IgD-negative memory B cell (primary cell): ENCODE measurements around the gene UBL7. TPM values are rescaled to one million over a fixed set of nuclear protein-coding genes. Genes with fewer than 3 reads are reported as not detected.

Experiments used
- H3K27ac Mint-ChIP-seq, 3 donors: one replicate each; pipeline ENCODE4 v1.8.0; 2020 to 2022; ENCODE audit warnings: mild to moderate bottlenecking in 3 of 3, mixed read lengths in 3 of 3, moderate library complexity in 1 of 3
- H3K27me3 Mint-ChIP-seq: one replicate; pipeline ENCODE4 v1.8.0; 2021; ENCODE audit warnings: mixed read lengths
- H3K36me3 Mint-ChIP-seq: one replicate; pipeline ENCODE4 v1.8.0; 2020; ENCODE audit warnings: mild to moderate bottlenecking, mixed read lengths
- H3K4me1 Mint-ChIP-seq, 3 donors: one replicate each; pipeline ENCODE4 v1.8.0; 2020 to 2022; ENCODE audit warnings: mixed read lengths in 3 of 3, mild to moderate bottlenecking in 1 of 3
- H3K4me3 Mint-ChIP-seq, 4 donors: one replicate each; pipeline ENCODE4 v1.8.0; 2020 to 2022; ENCODE audit warnings: mild to moderate bottlenecking in 4 of 4, mixed read lengths in 4 of 4, moderate library complexity in 3 of 4
- H3K9me3 Mint-ChIP-seq, 3 donors: one replicate each; pipeline ENCODE4 v1.8.0; 2020 to 2021; ENCODE audit warnings: mixed read lengths in 3 of 3, mild to moderate bottlenecking in 1 of 3
- polyA plus RNA-seq: library from polyadenylated mRNA; unstranded; fragments of 300-500 nt; fragmentation: Illumina TruSeq; gene quantifications from one replicate; pipeline ENCODE4 v1.2.3, GENCODE V29; 2021

Gene UBL7
- polyA plus RNA-seq, 1 donor from 2014 or later: 123 TPM

DNA sequence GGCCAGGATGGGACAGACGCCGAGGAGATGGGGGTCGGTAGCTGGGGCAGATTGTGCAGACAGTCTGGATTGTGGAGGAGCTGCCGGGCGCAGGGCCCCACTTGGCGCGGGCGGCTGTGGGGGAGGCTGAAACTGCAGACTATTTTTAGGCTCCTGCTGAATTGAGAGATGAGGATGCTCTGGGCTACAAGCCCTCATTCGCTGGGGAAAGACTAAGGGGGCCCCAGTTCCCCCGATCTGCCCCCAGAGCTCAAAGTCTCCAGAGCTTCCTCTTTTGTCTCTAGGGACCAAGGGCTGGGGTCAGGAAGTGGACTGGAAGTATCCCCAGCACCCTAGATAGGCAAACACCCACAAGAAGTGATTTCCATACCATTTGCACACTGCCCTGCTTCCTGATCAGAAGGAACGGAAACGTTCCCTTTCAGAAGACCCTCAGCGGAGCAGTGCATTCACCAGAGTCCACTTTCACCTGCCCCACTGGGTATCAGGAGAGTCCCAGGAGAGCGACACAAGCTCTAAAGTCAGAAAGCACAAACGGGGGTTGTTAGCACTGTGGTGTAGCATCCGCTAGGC is 56.9 kb downstream of the UBL7 start:
- peaks cover 49 to 69% (median 67%) of the 10 kb centered on the region in 3 donors for H3K4me1 Mint-ChIP-seq
- peak overlapping the region; percentile 74 to 94 (median 90) for H3K27ac Mint-ChIP-seq
- no peaks in the 10 kb centered on the region for H3K27me3 Mint-ChIP-seq
- no peaks in the 10 kb centered on the region for H3K9me3 Mint-ChIP-seq
- H3K36me3 Mint-ChIP-seq: peaks cover 2% of the 10 kb centered on the region
- peak overlapping the region; percentile 71 to 85 (median 74) for H3K4me3 Mint-ChIP-seq

DNA sequence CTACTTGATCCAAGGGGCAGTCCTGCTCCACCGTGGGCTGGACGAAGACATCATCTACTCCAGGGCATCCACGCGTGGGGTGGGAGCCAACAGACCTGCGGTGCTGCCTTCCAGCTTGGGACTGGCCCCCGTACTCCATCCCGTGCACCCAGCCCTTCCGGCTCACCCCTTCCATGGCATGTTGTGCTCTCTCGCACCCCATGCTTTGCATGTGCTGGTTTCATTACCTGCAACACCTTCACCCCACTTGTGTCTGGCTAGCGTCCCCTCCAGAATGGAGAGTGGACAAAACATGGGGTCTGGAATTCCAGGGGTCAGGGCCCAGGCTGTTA is 57.4 kb downstream of the UBL7 start:
- H3K27me3 Mint-ChIP-seq: no peaks in the 10 kb centered on the region
- peaks cover 49 to 71% (median 70%) of the 10 kb centered on the region in 3 donors for H3K4me1 Mint-ChIP-seq
- peak overlapping the region; percentile 74 to 94 (median 90) for H3K27ac Mint-ChIP-seq
- H3K9me3 Mint-ChIP-seq: no peaks in the 10 kb centered on the region
- H3K4me3 Mint-ChIP-seq: peak overlapping the region; percentile 71 to 85 (median 74)
- H3K36me3 Mint-ChIP-seq: peaks cover 2% of the 10 kb centered on the region

DNA sequence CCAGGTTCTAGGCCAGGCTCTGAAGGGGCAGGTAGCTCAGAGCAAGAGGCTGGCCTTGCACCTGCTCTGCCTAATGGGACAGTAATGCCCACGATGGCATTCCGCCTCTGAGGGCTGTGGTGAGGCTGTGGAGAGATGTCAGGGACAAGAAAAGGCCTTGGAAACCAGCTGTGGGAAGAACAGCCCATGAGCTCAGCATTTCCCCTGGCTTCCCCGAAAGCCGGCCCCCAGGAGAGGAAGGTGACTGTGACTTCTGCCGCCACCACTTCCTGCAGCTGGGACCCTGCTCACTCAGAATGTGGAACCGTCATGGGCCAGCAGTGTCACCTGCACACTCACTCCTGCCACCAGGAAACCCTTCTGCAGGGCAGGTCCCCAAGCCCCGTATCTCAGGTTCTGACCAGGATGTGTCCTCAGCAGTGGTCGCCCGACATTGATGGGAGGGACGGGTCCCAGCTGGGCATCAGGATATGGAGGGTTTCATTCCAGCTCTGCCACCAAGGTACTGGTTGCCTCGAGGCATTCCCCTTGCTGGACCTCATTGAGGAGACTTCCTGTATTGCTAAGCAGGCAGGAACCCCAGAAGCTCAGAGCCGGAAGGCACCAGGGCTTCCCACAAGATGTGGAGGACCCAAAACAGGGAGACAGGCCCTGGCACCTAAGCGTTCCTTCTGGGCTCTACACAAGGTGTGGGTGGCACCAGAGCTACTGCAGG is 57.9 kb downstream of the UBL7 start:
- Mint-ChIP-seq H3K9me3 (no peaks in the 10 kb centered on the region), H3K27me3 (no peaks in the 10 kb centered on the region), H3K27ac (peak overlapping the region; percentile 74 to 94 (median 90)), H3K4me1 (peaks cover 49 to 74% (median 73%) of the 10 kb centered on the region in 3 donors), H3K36me3 (peaks cover 2% of the 10 kb centered on the region), H3K4me3 (peak overlapping the region; percentile 71 to 85 (median 74))

DNA sequence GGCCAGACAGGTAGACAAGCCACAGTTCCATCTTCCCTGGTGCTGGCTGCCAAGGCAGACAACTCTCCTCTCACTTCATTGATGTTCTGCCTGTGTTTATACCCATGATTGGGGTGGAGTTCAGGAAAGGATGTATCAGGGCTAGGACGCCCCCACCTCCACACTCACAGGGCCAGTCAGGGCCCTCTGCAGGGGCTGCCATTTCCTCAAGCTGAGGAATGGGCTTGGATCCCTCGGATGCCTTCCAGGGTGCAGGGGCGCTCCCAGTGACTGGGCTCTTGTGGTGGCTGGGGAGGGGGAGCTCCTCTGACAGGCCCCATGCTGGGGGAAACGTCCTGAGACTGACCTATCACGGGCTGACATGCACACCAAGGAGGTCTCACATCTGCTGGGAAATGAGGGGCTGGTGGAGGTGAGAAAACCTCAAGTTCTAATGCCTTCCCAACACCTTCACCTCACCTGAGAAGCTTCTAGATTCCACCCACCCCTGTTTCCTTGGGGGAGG is 58.6 kb downstream of the UBL7 start:
- peak overlapping the region; percentile 35 to 94 (median 74) for H3K27ac Mint-ChIP-seq
- no peaks in the 10 kb centered on the region for H3K9me3 Mint-ChIP-seq
- peak overlapping the region; percentile 34 to 85 (median 72) for H3K4me3 Mint-ChIP-seq
- peaks cover 2% of the 10 kb centered on the region for H3K36me3 Mint-ChIP-seq
- peaks cover 49 to 80% (median 80%) of the 10 kb centered on the region in 3 donors for H3K4me1 Mint-ChIP-seq
- H3K27me3 Mint-ChIP-seq: no peaks in the 10 kb centered on the region

DNA sequence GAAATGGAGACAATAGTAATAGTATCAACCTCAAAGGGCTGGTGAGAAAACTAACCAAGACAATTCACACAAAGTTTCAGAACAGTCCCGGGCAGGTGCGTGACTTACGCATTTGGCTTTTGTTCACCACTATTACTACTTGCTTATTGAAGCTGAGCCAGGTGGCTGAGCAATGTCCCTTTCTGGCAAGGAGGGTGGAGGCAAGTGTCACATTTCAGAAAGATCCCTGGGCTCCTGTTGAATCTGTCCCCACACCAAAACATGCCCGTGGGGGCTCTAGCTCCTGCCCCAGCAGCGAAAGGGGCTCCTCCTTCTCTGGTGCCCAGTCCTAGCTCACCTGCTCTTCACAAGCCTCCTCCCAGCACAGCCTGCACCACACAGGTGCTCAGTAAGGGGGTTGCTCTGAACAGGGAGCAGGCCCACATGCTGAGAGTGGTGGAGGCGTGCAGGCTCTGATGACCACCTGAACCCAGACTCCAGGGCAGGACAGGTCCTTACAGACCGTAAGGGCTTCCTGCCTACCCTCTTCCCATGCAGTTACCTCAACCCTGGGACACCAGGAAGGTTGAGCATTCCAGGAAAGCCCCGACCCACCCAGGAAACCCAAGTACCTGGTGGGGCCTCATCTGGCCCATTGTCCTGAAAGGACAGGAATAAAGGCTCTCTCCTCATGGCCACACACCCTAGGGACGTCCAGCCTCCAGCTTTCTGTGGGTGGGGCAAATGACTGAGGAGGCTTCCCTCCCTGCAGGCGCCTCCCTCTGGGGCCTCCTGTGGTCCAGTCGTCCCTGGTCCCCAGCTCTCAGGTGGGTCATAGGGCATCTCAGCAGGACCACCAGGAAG is 59.8 kb downstream of the UBL7 start:
- H3K36me3 Mint-ChIP-seq: no peaks in the 10 kb centered on the region
- H3K4me1 Mint-ChIP-seq: peaks cover 47 to 82% (median 79%) of the 10 kb centered on the region in 3 donors
- H3K4me3 Mint-ChIP-seq: peak overlapping the region in 3 of 4 donors; percentile 44 to 88 (median 71)
- peak overlapping the region; percentile 74 to 94 (median 78) for H3K27ac Mint-ChIP-seq
- no peaks in the 10 kb centered on the region for H3K27me3 Mint-ChIP-seq
- no peaks in the 10 kb centered on the region for H3K9me3 Mint-ChIP-seq

DNA sequence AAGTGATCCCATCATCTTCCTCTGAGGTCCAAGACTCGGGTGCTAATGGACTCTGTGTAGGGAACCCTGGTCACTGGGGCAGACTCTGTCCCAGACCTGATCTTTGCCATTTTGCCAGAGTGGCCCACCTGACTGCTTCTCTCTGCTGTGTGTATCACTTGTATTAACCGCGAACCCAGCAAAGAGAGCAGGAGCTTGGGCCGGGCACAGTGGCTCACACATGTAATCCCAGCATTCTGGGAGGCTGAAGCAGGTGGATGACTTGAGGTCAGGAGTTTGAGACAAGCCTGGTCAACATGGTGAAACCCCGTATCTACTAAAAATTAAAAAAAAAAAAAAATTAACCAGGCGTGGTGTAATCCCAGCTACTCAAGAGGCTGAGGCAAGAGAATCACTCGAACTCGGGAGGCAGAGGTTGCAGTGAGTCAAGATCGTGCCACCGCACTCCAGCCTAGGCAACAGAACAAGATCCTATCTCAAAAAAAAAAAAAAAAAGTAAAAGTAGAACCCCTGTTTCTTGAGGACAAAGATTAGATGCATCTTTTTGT is 60.6 kb downstream of the UBL7 start:
- Mint-ChIP-seq H3K27ac (peak overlapping the region; percentile 74 to 94 (median 78)), H3K4me1 (peaks cover 45 to 81% (median 79%) of the 10 kb centered on the region in 3 donors), H3K27me3 (no peaks in the 10 kb centered on the region), H3K9me3 (no peaks in the 10 kb centered on the region), H3K4me3 (peak overlapping the region in 3 of 4 donors; percentile 44 to 88 (median 71)), H3K36me3 (no peaks in the 10 kb centered on the region)

DNA sequence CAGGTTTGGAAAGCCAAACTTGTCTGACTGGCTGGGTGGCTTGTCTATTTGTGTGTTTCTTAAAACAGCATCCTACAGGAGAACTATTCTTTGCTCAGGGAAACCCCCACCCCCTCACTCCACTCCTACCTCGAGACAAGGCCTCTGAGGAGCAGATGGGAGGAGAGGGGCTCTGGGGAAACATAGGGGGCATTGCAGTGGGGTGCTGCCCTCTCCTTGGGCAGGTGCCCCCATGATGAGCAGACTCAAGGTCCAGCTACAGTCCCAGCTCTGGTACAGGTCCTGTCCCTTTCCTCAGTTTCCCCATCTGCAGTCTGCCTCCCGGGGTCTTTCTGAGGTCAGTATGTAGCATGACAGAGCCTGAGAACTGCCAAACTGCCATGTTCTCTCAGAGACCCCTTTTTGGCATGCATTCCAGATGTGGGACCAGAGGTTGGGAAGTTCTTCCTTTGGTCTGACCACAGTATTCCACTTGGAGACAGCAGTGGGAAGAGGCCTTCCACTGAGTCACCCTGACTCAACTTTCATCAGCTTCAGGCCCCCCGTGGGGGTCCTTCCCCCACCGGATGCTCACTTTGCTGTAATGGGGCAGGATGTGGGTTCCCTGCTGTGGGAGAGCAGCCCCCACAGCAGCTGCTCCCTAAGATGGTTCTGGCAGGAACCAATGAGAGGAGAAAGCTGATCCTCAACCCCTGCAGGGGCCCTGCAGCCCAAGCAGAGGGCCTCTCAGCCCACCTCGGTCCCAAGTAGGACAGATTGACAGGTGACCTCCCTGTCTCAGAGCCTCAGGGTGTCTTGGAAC is 61.2 kb downstream of the UBL7 start:
- peak overlapping the region; percentile 39 to 94 (median 90) for H3K27ac Mint-ChIP-seq

DNA sequence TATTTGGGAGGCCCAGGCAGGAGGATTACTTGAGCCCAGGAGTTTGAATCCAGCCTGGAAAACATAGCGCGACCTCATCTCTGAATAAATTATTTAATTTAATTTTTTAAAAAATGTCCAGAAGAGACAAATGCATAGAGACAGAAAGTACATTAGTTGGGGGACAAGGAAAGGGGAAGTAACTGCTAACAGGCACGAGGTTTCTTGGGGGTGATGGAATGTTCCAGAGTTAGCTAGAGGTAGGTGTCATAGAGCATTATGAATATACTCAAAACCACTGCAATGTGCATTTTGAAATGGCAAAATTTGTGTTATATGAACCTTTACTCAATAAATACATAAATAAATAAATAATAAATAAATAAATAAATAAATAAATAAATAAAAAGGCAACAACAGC is 61.9 kb downstream of the UBL7 start:
- Mint-ChIP-seq H3K4me1 (peaks cover 49 to 86% (median 81%) of the 10 kb centered on the region in 3 donors), H3K27me3 (no peaks in the 10 kb centered on the region), H3K36me3 (no peaks in the 10 kb centered on the region), H3K27ac (peak overlapping the region in 2 of 3 donors; percentile 90 to 94), H3K4me3 (peak overlapping the region in 2 of 4 donors; percentile 12 to 53), H3K9me3 (no peaks in the 10 kb centered on the region)

More for the DNA sequence above, 61.2 kb downstream of the UBL7 start:
- Mint-ChIP-seq H3K4me3 (peak overlapping the region in 3 of 4 donors; percentile 12 to 88 (median 67)), H3K36me3 (no peaks in the 10 kb centered on the region), H3K27me3 (no peaks in the 10 kb centered on the region), H3K4me1 (peaks cover 49 to 86% (median 81%) of the 10 kb centered on the region in 3 donors), H3K9me3 (no peaks in the 10 kb centered on the region)

DNA sequence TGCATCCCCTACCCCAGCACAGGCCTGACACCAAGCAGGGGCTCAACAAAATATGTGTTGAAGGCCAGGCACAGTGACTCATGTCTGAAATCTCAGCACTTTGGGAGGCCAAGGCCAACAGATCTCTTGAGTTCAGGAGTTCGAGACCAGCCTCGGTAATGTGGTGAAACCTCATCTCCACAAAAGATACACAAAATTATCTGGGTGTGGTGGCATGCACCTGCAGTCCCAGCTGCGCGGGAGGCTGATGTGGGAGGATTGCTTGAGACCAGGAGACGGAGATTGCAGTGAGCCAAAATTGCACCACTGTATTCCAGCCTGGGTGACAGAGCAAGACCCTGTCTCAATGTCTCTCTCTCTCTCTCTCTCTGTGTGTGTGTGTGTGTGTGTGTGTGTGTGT is 62.8 kb downstream of the UBL7 start:
- peaks cover 47 to 87% (median 82%) of the 10 kb centered on the region in 3 donors for H3K4me1 Mint-ChIP-seq
- H3K4me3 Mint-ChIP-seq: peak overlapping the region; percentile 59 to 89 (median 69)
- H3K27ac Mint-ChIP-seq: peak overlapping the region; percentile 81 to 99 (median 90)
- H3K27me3 Mint-ChIP-seq: no peaks in the 10 kb centered on the region
- H3K9me3 Mint-ChIP-seq: no peaks in the 10 kb centered on the region
- no peaks in the 10 kb centered on the region for H3K36me3 Mint-ChIP-seq

DNA sequence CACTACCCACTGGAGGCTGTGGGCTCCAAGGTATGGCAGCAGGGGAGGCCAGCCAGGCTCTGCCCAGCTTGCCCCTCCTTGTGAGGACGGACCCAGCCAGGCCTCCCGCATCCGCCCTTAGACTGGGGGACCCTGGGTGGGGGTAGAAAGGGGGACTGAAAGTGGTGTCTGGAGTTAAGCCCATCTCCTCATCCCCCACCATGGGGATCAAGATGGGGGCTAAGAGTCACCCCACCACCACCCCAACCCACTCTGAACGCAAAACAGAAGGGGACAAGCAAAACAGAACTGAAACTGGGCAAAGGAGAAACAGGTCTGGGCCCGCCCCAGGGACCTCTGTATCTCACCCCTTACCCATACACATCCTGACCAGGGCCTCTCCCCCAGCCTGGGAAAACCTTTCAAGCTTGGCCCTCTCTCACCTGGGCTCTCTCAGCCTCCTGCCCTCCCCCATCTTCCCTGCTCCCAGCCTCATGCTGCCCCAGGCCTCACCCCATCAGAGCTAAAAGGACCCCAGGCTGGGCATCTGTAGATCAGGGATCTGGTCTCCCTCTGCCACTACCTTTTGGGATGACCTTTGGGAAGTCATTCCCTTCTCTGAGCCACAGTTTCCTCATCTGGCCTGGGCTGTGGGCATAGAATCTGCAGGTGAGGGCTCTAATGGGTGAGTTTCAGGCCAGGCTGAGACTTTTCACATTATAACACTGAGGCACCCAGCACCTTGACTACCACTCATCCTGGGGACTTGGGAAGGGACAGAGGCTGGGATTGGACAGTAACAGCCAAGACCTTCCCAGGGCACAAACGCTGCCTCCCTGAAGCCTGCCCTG is 63.5 kb downstream of the UBL7 start:
- peak overlapping the region; percentile 59 to 89 (median 70) for H3K4me3 Mint-ChIP-seq
- H3K4me1 Mint-ChIP-seq: peaks cover 41 to 86% (median 82%) of the 10 kb centered on the region in 3 donors

DNA sequence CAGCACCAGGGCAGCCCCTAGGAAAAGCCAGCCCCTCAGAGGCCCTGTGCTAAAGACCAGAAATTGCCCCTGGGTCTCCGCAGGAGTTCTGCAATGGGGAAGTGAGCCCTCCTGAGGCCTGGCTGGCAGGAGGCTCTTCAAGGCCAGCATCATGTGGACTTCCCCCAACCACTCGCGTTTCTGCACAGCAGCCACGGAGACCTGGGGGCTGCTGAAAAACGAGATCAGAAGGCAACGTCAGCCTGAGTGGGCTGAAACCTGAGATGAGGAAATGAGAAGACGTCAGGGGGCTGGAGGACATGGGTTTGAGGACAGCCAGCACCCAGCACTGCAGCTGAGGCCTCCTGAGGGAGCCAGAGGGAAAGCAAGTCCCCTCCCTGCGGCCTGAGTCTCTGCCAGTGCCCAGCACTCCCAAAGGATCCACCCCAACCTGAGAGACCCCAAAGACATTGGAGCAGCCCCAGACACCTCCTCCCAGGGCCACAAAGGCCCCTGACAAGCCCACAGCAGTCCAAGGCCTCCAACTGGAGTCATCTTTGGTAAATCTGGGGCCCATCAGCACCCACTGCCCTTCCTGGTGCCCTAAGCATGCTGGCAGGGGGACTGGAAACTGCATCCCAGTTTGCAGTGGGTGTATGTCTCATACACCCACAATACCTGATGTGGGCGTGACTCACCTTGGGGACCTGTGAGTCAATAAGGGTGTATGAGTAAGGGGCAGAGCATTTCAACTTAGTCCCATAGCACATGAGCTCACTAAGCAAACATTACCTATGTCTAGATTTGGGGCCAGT is 64.3 kb downstream of the UBL7 start:
- peak overlapping the region; percentile 68 to 90 (median 70) for H3K4me3 Mint-ChIP-seq
- H3K9me3 Mint-ChIP-seq: no peaks in the 10 kb centered on the region
- H3K27me3 Mint-ChIP-seq: no peaks in the 10 kb centered on the region
- no peaks in the 10 kb centered on the region for H3K36me3 Mint-ChIP-seq
- H3K4me1 Mint-ChIP-seq: peaks cover 37 to 85% (median 82%) of the 10 kb centered on the region in 3 donors
- peak overlapping the region; percentile 90 to 99 (median 95) for H3K27ac Mint-ChIP-seq

More for the DNA sequence above, 63.5 kb downstream of the UBL7 start:
- no peaks in the 10 kb centered on the region for H3K9me3 Mint-ChIP-seq
- H3K27me3 Mint-ChIP-seq: no peaks in the 10 kb centered on the region
- H3K36me3 Mint-ChIP-seq: no peaks in the 10 kb centered on the region
- peak overlapping the region; percentile 90 to 99 (median 95) for H3K27ac Mint-ChIP-seq

DNA sequence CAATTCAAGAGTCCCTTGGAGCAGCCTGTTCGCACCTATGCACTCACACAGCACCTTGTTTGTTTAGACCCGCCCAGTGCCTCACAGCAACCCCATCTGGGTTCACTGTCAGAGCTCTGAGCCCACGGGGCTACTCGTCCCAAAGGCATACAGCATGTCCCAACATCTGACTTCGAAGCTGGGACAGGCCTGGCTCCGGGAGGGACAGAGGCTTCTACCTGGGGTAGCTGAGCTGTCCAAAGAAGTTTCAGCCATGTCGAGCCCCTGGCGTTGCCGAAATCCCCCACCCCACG is 64.9 kb downstream of the UBL7 start:
- no peaks in the 10 kb centered on the region for H3K9me3 Mint-ChIP-seq
- peaks cover 38 to 85% (median 80%) of the 10 kb centered on the region in 3 donors for H3K4me1 Mint-ChIP-seq
- H3K27ac Mint-ChIP-seq: peak overlapping the region; percentile 90 to 99 (median 95)
- H3K4me3 Mint-ChIP-seq: peak overlapping the region in 3 of 4 donors; percentile 68 to 90 (median 71)
- no peaks in the 10 kb centered on the region for H3K36me3 Mint-ChIP-seq
- H3K27me3 Mint-ChIP-seq: no peaks in the 10 kb centered on the region
